ENCODE results near the gene ASPHD2. TPM values are rescaled to one million over a fixed set of nuclear protein-coding genes. Genes with fewer than 3 reads are reported as not detected.
A peak's percentile ranks its signal among the peaks of the same experiment; 100 is the strongest.

ASPHD2 gene
- total RNA-seq, 1 experiment from 2014 or later, result 7.1 TPM

GRCh38 chr22:26470807-26471206 lies 41.7 kb downstream of the ASPHD2 start:
- H4K20me1 ChIP-seq (ENCODE audit: control insufficient read depth, insufficient read depth, insufficient read length), result no peaks in the 10 kb centered on the region
- no CpG with 5 or more reads among the region's 2 CpGs for WGBS (ENCODE audit: extremely low coverage, insufficient read length, low lambda C conversion rate)

More at GRCh38 chr22:26470807-26471206, 41.7 kb downstream of the ASPHD2 start:
- no peak overlapping the region for H2BK15ac ChIP-seq (ENCODE audit: low read depth, low read length)
- Mint-ChIP-seq H3K4me1 (no peaks in the 10 kb centered on the region), H3K4me3 (no peak overlapping the region), H3K36me3 (ENCODE audit: insufficient read depth in 1 of 3, low read depth in 3 of 3) (peaks cover 37 to 84% (median 78%) of the 10 kb centered on the region in 3 experiments; a peak in 6 of 7 replicates), H3K27ac (peak overlapping the region in 1 of 3 experiments; percentile 16; a peak in 1 of 7 replicates), H3K27me3 (ENCODE audit: low read depth) (peaks cover 2% of the 10 kb centered on the region; the same call in 1 of the 2 replicates), H3K9me3 (no peaks in the 10 kb centered on the region)
- H3K79me2 ChIP-seq (ENCODE audit: insufficient read depth, low read length), result no peaks in the 10 kb centered on the region
- H2BK12ac ChIP-seq (ENCODE audit: insufficient read length, low read depth, low read length), result no peak overlapping the region
- H4K5ac ChIP-seq (ENCODE audit: insufficient read length, low read depth, low read length), result no peak overlapping the region
- no peak overlapping the region for H3K23ac ChIP-seq (ENCODE audit: insufficient read length, low read depth, low read length)
- no peak overlapping the region for H4K8ac ChIP-seq (replicated peaks; ENCODE audit: insufficient read length, low read depth, low read length)
- no peak overlapping the region for H3K18ac ChIP-seq (ENCODE audit: insufficient read length, low read depth, low read length)
- H2BK20ac ChIP-seq (ENCODE audit: low read depth, low read length, poor library complexity, severe bottlenecking), result no peak overlapping the region
- H3K27ac ChIP-seq (ENCODE audit: insufficient read length, low read depth, low read length), result no peak overlapping the region
- H3K56ac ChIP-seq (ENCODE audit: insufficient read length, low read depth, low read length), result no peak overlapping the region
- H3K9ac ChIP-seq (ENCODE audit: extremely low read depth, insufficient read length, low read length), result no peak overlapping the region
- H3K23me2 ChIP-seq (ENCODE audit: insufficient read length, low read depth, low read length, poor library complexity, severe bottlenecking), result no peaks in the 10 kb centered on the region
- no peak overlapping the region for H3K14ac ChIP-seq (ENCODE audit: insufficient read depth, low read length)
- no peak overlapping the region for H2BK5ac ChIP-seq (ENCODE audit: insufficient read length, low read length)
- H4K91ac ChIP-seq (ENCODE audit: insufficient read length, low read depth, low read length), result no peak overlapping the region
- H3K4me2 ChIP-seq (ENCODE audit: insufficient read depth, insufficient read length, low read length), result no peak overlapping the region
- no peak for DNase-seq
- no peaks in the 10 kb centered on the region for H3K4me1 ChIP-seq (ENCODE audit: insufficient read depth, low read length)
- no peaks in the 10 kb centered on the region for H3K9me3 ChIP-seq (ENCODE audit: control insufficient read depth, low read depth, low read length)
- no peak overlapping the region for H2BK120ac ChIP-seq (ENCODE audit: low read depth, low read length, poor library complexity, severe bottlenecking)
- H3T11ph ChIP-seq (ENCODE audit: low read length), result no peak overlapping the region
- no peak overlapping the region for H2AFZ ChIP-seq (ENCODE audit: low read length)
- no peak for TF ChIP-seq CTCF (conservative IDR thresholded peaks at IDR 0.05)
- H3K4ac ChIP-seq (ENCODE audit: low read depth, low read length), result no peak overlapping the region
- no peaks in the 10 kb centered on the region for H3K79me1 ChIP-seq (ENCODE audit: insufficient read depth, low read depth, low read length, poor library complexity, severe bottlenecking)
- H3K27me3 ChIP-seq (ENCODE audit: insufficient read depth, low read length), result no peaks in the 10 kb centered on the region
- no peak overlapping the region for H2AK5ac ChIP-seq (ENCODE audit: insufficient read length, low read length)
